GM19099 (cell line): ENCODE measurements around the gene CEP85L.

ENCODE experiments used
- POLR2A ChIP-seq: IDR thresholded peaks from 3 replicates; pipeline ENCODE4 v1.6.1; 2011; ENCODE audit warnings: low read depth; ENCODE audit not compliant: insufficient read length; ENCODE audit errors: extremely low read depth

Gene CEP85L

DNA sequence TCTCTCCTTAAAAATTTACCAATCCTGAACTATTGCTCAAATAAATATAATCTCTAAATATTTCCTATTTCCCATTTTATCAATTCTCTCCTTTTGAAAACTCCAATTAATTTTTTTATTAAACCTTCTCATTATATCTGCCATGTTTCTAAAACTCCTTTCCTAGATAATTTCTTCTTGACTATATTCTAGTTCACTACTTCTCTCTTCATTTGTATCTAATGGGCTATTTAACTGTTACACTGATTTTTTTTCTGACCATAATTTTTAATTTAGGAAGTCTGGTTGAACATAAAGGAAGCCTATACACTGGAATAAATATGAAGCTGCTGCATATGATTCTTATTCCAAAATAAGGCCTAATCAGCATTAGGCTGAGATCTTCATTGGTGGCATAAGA lies 199.6 kb downstream of the CEP85L start:
- TF ChIP-seq POLR2A = no peak

DNA sequence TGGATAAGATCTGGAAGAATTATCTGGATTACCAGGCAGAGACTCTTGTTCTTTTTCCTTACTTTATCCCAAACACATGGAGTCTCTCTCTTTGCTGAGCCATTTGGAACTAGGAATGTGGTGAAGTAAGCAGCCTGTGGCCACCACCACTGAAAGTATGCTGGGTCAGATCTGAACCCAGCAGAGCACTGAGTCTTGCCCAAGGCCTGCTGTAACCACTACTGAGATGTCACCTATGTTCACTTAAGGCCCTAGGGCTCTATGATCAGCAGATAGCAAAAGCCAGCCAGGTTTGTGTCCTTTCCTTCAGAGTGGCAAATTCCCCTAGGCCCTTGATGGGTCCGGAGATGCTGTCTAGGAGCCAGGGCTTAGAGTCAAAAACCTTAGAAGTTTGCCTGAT lies 206.6 kb downstream of the CEP85L start:
- no peak for TF ChIP-seq POLR2A

DNA sequence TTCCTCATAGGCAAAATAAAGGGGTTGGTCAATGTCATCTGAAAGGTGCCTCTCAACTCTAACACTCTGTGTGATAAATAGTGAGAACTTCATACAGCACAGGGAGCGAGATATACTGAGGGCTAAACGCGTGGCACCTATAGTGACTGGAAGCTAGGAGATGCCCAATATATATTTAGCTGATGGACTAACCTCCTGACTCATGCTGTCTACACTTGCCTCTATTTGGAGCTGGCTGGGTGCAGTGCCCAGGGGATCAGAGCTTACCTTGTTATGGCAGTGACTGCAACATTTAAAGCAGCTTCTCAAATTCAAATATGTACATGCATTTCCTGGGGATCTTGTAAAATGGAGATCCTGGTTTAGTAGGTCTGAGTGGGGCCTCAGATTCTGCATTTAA lies 214.9 kb downstream of the CEP85L start:
- TF ChIP-seq POLR2A = no peak

DNA sequence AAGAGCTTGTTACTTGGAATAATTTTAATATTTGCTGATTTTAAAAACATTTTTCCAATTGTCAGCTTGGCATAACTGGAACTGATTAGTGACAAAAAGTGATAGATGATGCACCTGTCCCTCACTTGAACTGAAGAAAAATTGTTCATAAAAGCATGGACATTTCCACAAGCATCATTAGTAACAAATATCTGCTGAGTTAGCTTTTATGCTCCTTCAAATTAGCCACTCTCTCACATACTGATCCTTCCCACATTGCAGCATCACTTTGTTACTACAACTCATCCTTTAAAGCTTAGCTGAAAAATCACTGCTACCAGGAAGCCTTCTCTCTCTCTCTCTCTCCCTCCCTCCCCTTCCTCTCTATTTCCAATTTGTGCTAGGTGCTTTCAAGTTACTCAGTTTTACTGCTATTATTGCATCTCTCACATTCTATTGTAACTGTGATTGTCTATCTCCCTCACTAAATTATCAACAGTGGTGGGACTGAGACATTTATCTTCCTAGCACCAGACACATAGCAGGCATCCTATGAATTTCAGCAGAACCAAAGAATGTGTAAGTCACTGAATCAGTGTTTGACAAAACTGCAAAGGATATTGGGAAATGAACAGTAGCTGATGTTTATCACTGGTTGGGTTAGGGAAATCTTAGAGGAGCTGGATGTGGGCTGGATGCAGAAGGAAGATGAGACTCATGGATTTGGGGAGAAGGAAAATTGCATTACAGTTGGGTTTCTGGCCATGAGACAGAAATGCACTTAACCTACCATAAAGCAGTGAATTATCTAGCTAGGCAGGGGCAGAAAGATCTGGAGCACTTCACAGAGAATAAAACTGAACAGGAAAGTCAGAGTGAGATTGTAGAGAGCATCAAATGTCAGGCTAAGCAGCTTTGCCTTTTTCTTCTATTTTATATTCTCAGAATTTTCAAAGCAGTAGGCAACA lies 231.7 kb downstream of the CEP85L start:
- no peak for TF ChIP-seq POLR2A
